Neural cell (in vitro differentiated cells): ENCODE data around the gene ZNF177. TPM values are rescaled to one million over a fixed set of nuclear protein-coding genes. Genes with fewer than 3 reads are reported as not detected.

Experiments
- H2AFZ ChIP-seq: fragments of 200-600, 300-800 bp; sonication (generic), shearing (Covaris generic); 2 replicates; pipeline ENCODE4 v1.6.0; 2014; ENCODE audit warnings: low read depth, mild to moderate bottlenecking, antibody characterized with exemption, low read length, moderate library complexity
- H3F3A ChIP-seq: fragments of 200-600 bp; shearing (Covaris generic); 2 replicates; pipeline ENCODE4 v1.6.1; 2016; ENCODE audit warnings: mild to moderate bottlenecking, moderate library complexity, mixed read lengths, antibody characterized with exemption, low read length; ENCODE audit not compliant: insufficient read depth, poor library complexity, severe bottlenecking
- H3K27ac ChIP-seq: fragments of 200-600, 300-800 bp; sonication (generic), shearing (Covaris generic); 2 replicates; pipeline ENCODE4 v1.5.1; 2014; ENCODE audit warnings: mild to moderate bottlenecking, low read length, moderate library complexity
- H3K27me3 ChIP-seq: fragments of 300-800, 200-600 bp; sonication (generic), shearing (Covaris generic); 2 replicates; pipeline ENCODE4 v1.6.0; 2014; ENCODE audit warnings: mild to moderate bottlenecking, low read depth, low read length, moderate library complexity; ENCODE audit not compliant: insufficient read depth
- H3K36me3 ChIP-seq: fragments of 300-800, 200-600 bp; sonication (generic), shearing (Covaris generic); 2 replicates; pipeline ENCODE4 v1.5.1; 2014; ENCODE audit warnings: mild to moderate bottlenecking, antibody characterized with exemption, low read length, moderate library complexity; ENCODE audit not compliant: insufficient read depth
- H3K4me2 ChIP-seq: fragments of 300-800, 200-600 bp; sonication (generic), shearing (Covaris generic); 2 replicates; pipeline ENCODE4 v1.6.0; 2014; ENCODE audit warnings: mild to moderate bottlenecking, low read length
- H3K4me3 ChIP-seq: fragments of 300-800, 200-600 bp; sonication (generic), shearing (Covaris generic); 2 replicates; pipeline ENCODE4 v1.5.1; 2014; ENCODE audit warnings: mild to moderate bottlenecking, low read length, moderate library complexity
- H3K79me2 ChIP-seq: fragments of 200-600 bp; shearing (Covaris generic); replicated peaks from 2 replicates; pipeline ENCODE4 v1.6.0; 2014; ENCODE audit warnings: mild to moderate bottlenecking, low read length, moderate library complexity; ENCODE audit not compliant: insufficient read depth
- H3K9ac ChIP-seq: fragments of 300-800, 200-600 bp; sonication (generic), shearing (Covaris generic); 2 replicates; pipeline ENCODE4 v1.6.1; 2016; ENCODE audit warnings: mild to moderate bottlenecking, low read length, mixed read lengths
- H3K9me2 ChIP-seq: fragments of 200-600 bp; shearing (Covaris generic); 2 replicates; pipeline ENCODE4 v1.6.1; 2016; ENCODE audit warnings: mild to moderate bottlenecking, low read length, mixed read lengths; ENCODE audit not compliant: insufficient read depth
- H3K9me3 ChIP-seq: fragments of 200-600, 300-800 bp; sonication (generic), shearing (Covaris generic); 2 replicates; pipeline ENCODE4 v1.6.1; 2016; ENCODE audit warnings: mild to moderate bottlenecking, mixed run types, low read length, moderate library complexity, mixed read lengths
- H4K20me1 ChIP-seq: fragments of 200-600 bp; shearing (Covaris generic); 2 replicates; pipeline ENCODE4 v1.6.1; 2016; ENCODE audit warnings: mild to moderate bottlenecking, mixed run types; ENCODE audit not compliant: insufficient read depth
- CTCF ChIP-seq: fragments of 450-650 bp; IDR thresholded peaks from 2 replicates; pipeline ENCODE4 v1.5.1; 2014; ENCODE audit warnings: antibody characterized with exemption, mild to moderate bottlenecking, moderate library complexity; ENCODE audit not compliant: poor library complexity, severe bottlenecking
- EP300 ChIP-seq: fragments of 450-650 bp; conservative IDR thresholded peaks from 2 replicates; pipeline ENCODE4 v1.6.1; 2014; ENCODE audit warnings: antibody characterized with exemption, mild to moderate bottlenecking, moderate library complexity; ENCODE audit not compliant: poor library complexity, severe bottlenecking
- EZH2 ChIP-seq: fragments of 200-600, 300-800 bp; shearing (Covaris generic), sonication (generic); IDR thresholded peaks from 2 replicates; pipeline ENCODE4 v1.6.1; 2014; ENCODE audit warnings: antibody characterized with exemption, low read length, borderline replicate concordance, mild to moderate bottlenecking; ENCODE audit not compliant: insufficient read depth, poor library complexity, severe bottlenecking
- MXI1 ChIP-seq: fragments of 450-650 bp; conservative IDR thresholded peaks from 2 replicates; pipeline ENCODE4 v1.6.1; 2014; ENCODE audit warnings: antibody characterized with exemption, mild to moderate bottlenecking; ENCODE audit not compliant: poor library complexity, severe bottlenecking
- POLR2AphosphoS5 ChIP-seq: IDR thresholded peaks from 2 replicates; pipeline ENCODE4 v1.6.1; 2012
- RAD21 ChIP-seq: fragments of 450-650 bp; conservative IDR thresholded peaks from 2 replicates; pipeline ENCODE4 v1.6.1; 2014; ENCODE audit warnings: antibody characterized with exemption, mild to moderate bottlenecking, moderate library complexity
- REST ChIP-seq: IDR thresholded peaks from 2 replicates; pipeline ENCODE4 v1.6.1; 2012; ENCODE audit warnings: borderline replicate concordance
- TAF1 ChIP-seq: IDR thresholded peaks from 2 replicates; pipeline ENCODE4 v1.6.1; 2012; ENCODE audit warnings: low read depth
- polyA plus RNA-seq: library from polyadenylated mRNA; depleted of rRNA; stranded (reverse); fragments of >200 nt; gene quantifications from 2 replicates; pipeline ENCODE4 v1.2.3, GENCODE V29; 2014

ZNF177 gene
- polyA plus RNA-seq, 1 donor from 2014 or later = 61.1 TPM

GRCh38 chr19:9406798-9407352 is 44.1 kb downstream of the ZNF177 start:
- no peak overlapping the region for H3K4me2 ChIP-seq

GRCh38 chr19:9407827-9408226 is 45.0 kb downstream of the ZNF177 start:
- Histone ChIP-seq H3K9me2 (no peaks in the 10 kb centered on the region), H3K36me3 (peaks cover 24% of the 10 kb centered on the region), H3K9me3 (peaks cover 21% of the 10 kb centered on the region), H4K20me1 (no peaks in the 10 kb centered on the region), H3K27ac (no peak overlapping the region), H3K4me3 (no peak overlapping the region), H3F3A (no peaks in the 10 kb centered on the region), H3K9ac (no peak overlapping the region), H3K79me2 (no peaks in the 10 kb centered on the region), H2AFZ (no peak overlapping the region), H3K27me3 (no peaks in the 10 kb centered on the region), H3K4me2 (no peak overlapping the region)
- TF ChIP-seq EP300 = no peak
- no peak for TF ChIP-seq REST
- no peak for TF ChIP-seq CTCF
- TF ChIP-seq MXI1 = no peak
- no peak for TF ChIP-seq POLR2AphosphoS5
- TF ChIP-seq RAD21 = no peak
- TF ChIP-seq EZH2 = no peak
- TF ChIP-seq TAF1 = no peak

More at GRCh38 chr19:9406798-9407352, 44.1 kb downstream of the ZNF177 start:
- H3K4me3 ChIP-seq = no peak overlapping the region
- no peak overlapping the region for H3K27ac ChIP-seq
- H3K36me3 ChIP-seq = peaks cover 14% of the 10 kb centered on the region
- H3K79me2 ChIP-seq = no peaks in the 10 kb centered on the region
- H3K9me3 ChIP-seq = peaks cover 14% of the 10 kb centered on the region
- no peaks in the 10 kb centered on the region for H3K9me2 ChIP-seq
- H2AFZ ChIP-seq = no peak overlapping the region
- no peaks in the 10 kb centered on the region for H3F3A ChIP-seq
- H3K9ac ChIP-seq = no peak overlapping the region
- no peaks in the 10 kb centered on the region for H3K27me3 ChIP-seq
- no peak for TF ChIP-seq EZH2
- no peak for TF ChIP-seq MXI1
- no peaks in the 10 kb centered on the region for H4K20me1 ChIP-seq
